CD4-positive, alpha-beta T cell (primary cell): Measurements from ENCODE around the gene TMEM164. TPM values are rescaled to one million over a fixed set of nuclear protein-coding genes. Genes with fewer than 3 reads are reported as not detected.

Source experiments
- ATAC-seq: fragments of 200-7000 bp; cut with Tn5 transposase; one replicate; pipeline ENCODE4 v1.10.0; 2022; ENCODE audit warnings: mild to moderate bottlenecking; ENCODE audit not compliant: poor library complexity
- CTCF ChIA-PET: fragments of 350-600 bp; sonication (Branson Sonifier 250); formaldehyde crosslinking; loops from one replicate; lab custom pipeline; 2021; ENCODE audit warnings: antibody characterized with exemption, inconsistent platforms; lab: Charles Lee
- POLR2A ChIA-PET: fragments of 350-600 bp; sonication (Branson Sonifier 250); formaldehyde crosslinking; loops from one replicate; lab custom pipeline; 2021; ENCODE audit warnings: antibody characterized with exemption, inconsistent platforms; lab: Charles Lee
- DNase-seq, 14 experiments: peaks; one replicate each; pipeline ENCODE4 v3.0.0-alpha.2; 2013 to 2020; ENCODE audit warnings: mixed read lengths in 2 of 14
- H3K27ac ChIP-seq, 2 donors: one replicate each; pipeline versions ENCODE4 v1.5.1 to v1.7.0; 2013; ENCODE audit warnings: low read length in 2 of 2, low read depth in 1 of 2, mild to moderate bottlenecking in 1 of 2
- H3K27me3 ChIP-seq, 2 experiments: 1 replicate in 1 of 2; 2 replicates in 1 of 2; pipeline versions ENCODE4 v1.6.1 to v1.7.0; 2013; ENCODE audit warnings: low read length in 2 of 2, control low read depth in 1 of 2, mild to moderate bottlenecking in 1 of 2, moderate library complexity in 1 of 2; ENCODE audit not compliant: insufficient read depth in 2 of 2, control insufficient read depth in 1 of 2
- H3K36me3 ChIP-seq: one replicate; pipeline ENCODE4 v1.6.1; 2013; ENCODE audit warnings: low read length, control low read depth; ENCODE audit not compliant: insufficient read depth
- H3K4me1 ChIP-seq: one replicate; pipeline ENCODE4 v1.6.1; 2013; ENCODE audit warnings: low read length, control low read depth; ENCODE audit not compliant: insufficient read depth
- H3K4me3 ChIP-seq: one replicate; pipeline ENCODE4 v1.5.1; 2013; ENCODE audit warnings: mild to moderate bottlenecking, low read length, moderate library complexity
- H3K9me3 ChIP-seq, 2 experiments: 1 replicate in 1 of 2; 2 replicates in 1 of 2; pipeline versions ENCODE4 v1.6.1 to v1.7.0; 2013; ENCODE audit warnings: low read length in 2 of 2, mild to moderate bottlenecking in 2 of 2, control low read depth in 1 of 2, moderate library complexity in 1 of 2; ENCODE audit not compliant: control insufficient read depth in 1 of 2, insufficient read depth in 1 of 2
- H3K27ac Mint-ChIP-seq: one replicate; pipeline ENCODE4 v1.8.0; 2020; ENCODE audit warnings: mixed read lengths
- H3K27me3 Mint-ChIP-seq: one replicate; pipeline ENCODE4 v1.8.0; 2021; ENCODE audit warnings: mixed read lengths
- H3K36me3 Mint-ChIP-seq: one replicate; pipeline ENCODE4 v1.8.0; 2021; ENCODE audit warnings: low read depth, mixed read lengths
- H3K4me1 Mint-ChIP-seq: one replicate; pipeline ENCODE4 v1.8.0; 2021; ENCODE audit warnings: low read depth, mixed read lengths
- H3K4me3 Mint-ChIP-seq: one replicate; pipeline ENCODE4 v1.8.0; 2020; ENCODE audit warnings: mild to moderate bottlenecking, mixed read lengths
- H3K9me3 Mint-ChIP-seq: one replicate; pipeline ENCODE4 v1.8.0; 2020; ENCODE audit warnings: mixed read lengths
- CTCF ChIP-seq: fragments of 200-600 bp; IDR thresholded peaks from one replicate; pipeline ENCODE4 v1.8.0; 2022; ENCODE audit warnings: antibody characterized with exemption, mild to moderate bottlenecking
- intact Hi-C, 2 experiments: fragments of 100-400 bp; cut with DNase I in 1 of 2; cut with micrococcal nuclease in 1 of 2; formaldehyde crosslinking; loops; one replicate each; pipeline versions ENCODE4 v1.15.1 to v1.9.0; 2023 to 2025; cut with DNase I, micrococcal nuclease
- total RNA-seq, 174 experiments: library from RNA in 2 of 174; stranded (reverse) in 2 of 174; gene quantifications; one replicate each; pipeline ENCODE4 v1.2.3 and lab custom pipeline; 2021 to 2026

Gene TMEM164
- total RNA-seq, 2 experiments from 2014 or later, result 11.1 to 13.4 TPM

GRCh38 chrX:110089656-110090403 lies 86.9 kb downstream of the TMEM164 start:
- no peak for TF ChIP-seq CTCF
- Mint-ChIP-seq H3K27me3 (no peaks in the 10 kb centered on the region), H3K36me3 (peaks cover 31% of the 10 kb centered on the region), H3K27ac (no peak overlapping the region), H3K4me1 (peaks cover 36% of the 10 kb centered on the region), H3K4me3 (no peak overlapping the region), H3K9me3 (no peaks in the 10 kb centered on the region)
- DNase-seq (peak in 3 of 14 experiments; percentile 8 to 44 (median 30)), ATAC-seq (no peak)
- Histone ChIP-seq H3K4me3 (no peak overlapping the region), H3K9me3 (no peaks in the 10 kb centered on the region), H3K27me3 (no peaks in the 10 kb centered on the region), H3K36me3 (no peaks in the 10 kb centered on the region), H3K27ac (no peak overlapping the region), H3K4me1 (peaks cover 2% of the 10 kb centered on the region)
- ChIA-PET CTCF (no interaction called here), POLR2A (no interaction called here)
- intact Hi-C loops, result no loop called here

GRCh38 chrX:110097920-110098319 lies 95.0 kb downstream of the TMEM164 start:
- H3K9me3 ChIP-seq, result no peaks in the 10 kb centered on the region
- Mint-ChIP-seq H3K27ac (no peak overlapping the region), H3K9me3 (no peaks in the 10 kb centered on the region), H3K4me1 (no peaks in the 10 kb centered on the region), H3K4me3 (no peak overlapping the region), H3K27me3 (no peaks in the 10 kb centered on the region), H3K36me3 (peaks cover 44% of the 10 kb centered on the region)
- H3K4me1 ChIP-seq, result no peaks in the 10 kb centered on the region
- ChIA-PET POLR2A (no interaction called here), CTCF (no interaction called here)
- no peak for TF ChIP-seq CTCF
- no peaks in the 10 kb centered on the region for H3K27me3 ChIP-seq
- no peak overlapping the region for H3K27ac ChIP-seq
- no peaks in the 10 kb centered on the region for H3K36me3 ChIP-seq
- intact Hi-C loops, result no loop called here
- ATAC-seq, result no peak
- no peak overlapping the region for H3K4me3 ChIP-seq
- no peak for DNase-seq

GRCh38 chrX:110103344-110103743 lies 100.4 kb downstream of the TMEM164 start:
- ChIA-PET CTCF (no interaction called here), POLR2A (no interaction called here)
- no peaks in the 10 kb centered on the region for H3K36me3 ChIP-seq
- Mint-ChIP-seq H3K36me3 (peaks cover 14% of the 10 kb centered on the region), H3K27ac (no peak overlapping the region), H3K4me3 (no peak overlapping the region), H3K4me1 (no peaks in the 10 kb centered on the region), H3K9me3 (no peaks in the 10 kb centered on the region), H3K27me3 (no peaks in the 10 kb centered on the region)
- no peaks in the 10 kb centered on the region for H3K27me3 ChIP-seq
- H3K9me3 ChIP-seq, result no peaks in the 10 kb centered on the region
- no peak overlapping the region for H3K4me3 ChIP-seq
- no peak for ATAC-seq
- DNase-seq, result no peak
- TF ChIP-seq CTCF, result no peak
- intact Hi-C loops, result no loop called here
- H3K27ac ChIP-seq, result no peak overlapping the region
- no peaks in the 10 kb centered on the region for H3K4me1 ChIP-seq
